Measurements from ENCODE around the gene AHNAK2. TPM values are rescaled to one million over a fixed set of nuclear protein-coding genes. Genes with fewer than 3 reads are reported as not detected.
"Not testable (repeated sequence)": the region's sequence is repeated elsewhere in the genome, so short reads cannot be mapped to it uniquely, and the experiment has no call there.

The AHNAK2 gene
- total RNA-seq, 1 donor from 2014 or later = 1.1 TPM

DNA sequence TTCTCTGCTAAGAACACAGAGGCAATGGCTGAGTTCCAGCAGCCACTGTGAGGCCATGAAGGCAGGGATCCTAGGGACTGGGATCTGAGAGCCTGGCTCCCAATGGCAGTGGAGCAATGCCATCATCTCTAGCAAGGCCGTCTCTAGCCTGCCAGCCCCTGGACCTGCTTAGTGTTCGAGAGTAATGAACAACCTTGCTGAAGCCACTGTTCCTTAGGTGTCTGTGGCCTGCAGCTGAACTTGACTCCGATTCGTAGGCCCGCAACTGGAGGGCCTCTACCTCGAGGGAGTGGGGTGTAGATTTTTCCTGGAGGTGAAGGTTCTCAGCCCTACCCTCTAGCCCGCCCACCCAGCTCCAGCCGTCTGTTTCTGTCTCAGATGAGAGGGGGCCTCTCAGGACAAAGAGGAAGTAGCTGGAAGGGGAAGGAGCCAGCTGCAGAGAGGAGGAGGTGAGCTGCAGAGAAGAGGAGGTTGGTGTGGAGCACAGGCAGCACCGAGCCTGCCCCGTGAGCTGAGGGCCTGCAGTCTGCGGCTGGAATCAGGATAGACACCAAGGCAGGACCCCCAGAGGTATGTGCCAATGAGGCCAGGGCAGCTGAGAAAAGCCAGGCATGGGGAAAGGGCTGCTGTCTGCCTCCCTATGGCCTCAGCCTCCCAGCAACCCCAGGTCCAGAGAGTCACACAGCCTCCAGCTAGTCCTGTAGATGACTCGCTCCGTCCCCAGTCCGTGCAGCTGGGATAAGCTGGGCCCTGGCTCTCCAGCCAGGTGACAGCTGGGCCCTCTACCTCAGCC is 53.6 kb downstream of the AHNAK2 start, which contains the start of gene PLD4:
Gene PLD4 (plus strand): TSS at position 459 of the 793 bp plus-strand sequence. CDS start 2,262 bp downstream, outside the sequence.
- peaks cover 3% of the 10 kb centered on the region for H3K36me3 Mint-ChIP-seq (ENCODE audit: insufficient read depth)
- peaks cover 5% of the 10 kb centered on the region for H3K27me3 Mint-ChIP-seq
- TF ChIP-seq, protein P1, sequence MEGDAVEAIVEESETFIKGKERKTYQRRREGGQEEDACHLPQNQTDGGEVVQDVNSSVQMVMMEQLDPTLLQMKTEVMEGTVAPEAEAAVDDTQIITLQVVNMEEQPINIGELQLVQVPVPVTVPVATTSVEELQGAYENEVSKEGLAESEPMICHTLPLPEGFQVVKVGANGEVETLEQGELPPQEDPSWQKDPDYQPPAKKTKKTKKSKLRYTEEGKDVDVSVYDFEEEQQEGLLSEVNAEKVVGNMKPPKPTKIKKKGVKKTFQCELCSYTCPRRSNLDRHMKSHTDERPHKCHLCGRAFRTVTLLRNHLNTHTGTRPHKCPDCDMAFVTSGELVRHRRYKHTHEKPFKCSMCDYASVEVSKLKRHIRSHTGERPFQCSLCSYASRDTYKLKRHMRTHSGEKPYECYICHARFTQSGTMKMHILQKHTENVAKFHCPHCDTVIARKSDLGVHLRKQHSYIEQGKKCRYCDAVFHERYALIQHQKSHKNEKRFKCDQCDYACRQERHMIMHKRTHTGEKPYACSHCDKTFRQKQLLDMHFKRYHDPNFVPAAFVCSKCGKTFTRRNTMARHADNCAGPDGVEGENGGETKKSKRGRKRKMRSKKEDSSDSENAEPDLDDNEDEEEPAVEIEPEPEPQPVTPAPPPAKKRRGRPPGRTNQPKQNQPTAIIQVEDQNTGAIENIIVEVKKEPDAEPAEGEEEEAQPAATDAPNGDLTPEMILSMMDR (IDR thresholded peaks at IDR 0.05; ENCODE audit: unreplicated experiment) = no peak
- no peaks in the 10 kb centered on the region for H3K4me1 Mint-ChIP-seq (ENCODE audit: low read depth)
- H3K27ac Mint-ChIP-seq = no peak within 1 kb of the TSS
- H3K4me3 Mint-ChIP-seq (ENCODE audit: low read depth) = no peak within 1 kb of the TSS
- DNase-seq (ENCODE audit: low spot score, unreplicated experiment) = no peak
- H3K9me3 Mint-ChIP-seq (ENCODE audit: low read depth) = peaks cover 7% of the 10 kb centered on the region

DNA sequence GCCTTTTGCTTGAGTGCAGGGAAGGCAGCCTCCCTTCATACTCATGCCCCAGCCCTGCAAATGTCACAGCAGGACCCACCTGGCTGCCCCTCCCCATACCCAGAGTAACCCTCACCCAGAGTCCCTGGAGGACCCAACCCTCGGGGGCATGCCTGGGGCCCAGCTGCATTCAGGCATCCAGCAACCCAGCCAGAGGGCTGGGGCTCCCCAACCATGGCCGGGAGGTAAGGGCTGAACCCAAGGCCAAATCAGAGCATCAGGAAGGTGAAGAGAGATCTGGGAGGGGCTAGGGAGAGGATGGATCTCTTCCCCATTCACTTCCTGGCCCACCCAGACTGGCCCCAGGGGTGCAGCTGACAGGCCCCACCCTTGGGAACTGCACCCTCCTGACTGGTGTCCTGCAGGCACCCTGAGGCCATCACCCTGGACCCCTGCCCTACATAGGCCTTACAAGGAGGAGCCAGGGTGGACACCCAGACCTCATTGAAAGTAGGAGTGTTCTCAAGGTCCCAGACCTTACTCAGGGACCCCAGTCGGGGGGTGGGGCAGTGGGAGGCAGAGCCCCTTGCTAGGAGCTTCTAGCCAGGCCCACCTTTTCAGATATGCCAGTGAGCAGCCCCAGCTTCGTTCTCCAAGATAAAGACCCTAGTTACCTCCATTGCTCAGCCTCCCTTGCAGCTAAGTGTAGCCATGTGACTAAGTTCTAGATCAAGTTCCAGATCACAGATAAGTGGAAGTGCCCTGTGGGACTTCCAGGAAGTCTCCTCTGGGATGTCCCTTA is 54.3 kb downstream of the AHNAK2 start:
- H3K4me3 Mint-ChIP-seq (ENCODE audit: low read depth) = no peak overlapping the region
- TF ChIP-seq, protein P1 (IDR thresholded peaks at IDR 0.05; ENCODE audit: unreplicated experiment) = no peak
- peaks cover 1% of the 10 kb centered on the region for H3K4me1 Mint-ChIP-seq (ENCODE audit: low read depth)
- no peak for DNase-seq (ENCODE audit: low spot score, unreplicated experiment)
- H3K36me3 Mint-ChIP-seq (ENCODE audit: insufficient read depth) = peaks cover 3% of the 10 kb centered on the region
- peaks cover 7% of the 10 kb centered on the region for H3K9me3 Mint-ChIP-seq (ENCODE audit: low read depth)
- no peak overlapping the region for H3K27ac Mint-ChIP-seq
- no peaks in the 10 kb centered on the region for H3K27me3 Mint-ChIP-seq

DNA sequence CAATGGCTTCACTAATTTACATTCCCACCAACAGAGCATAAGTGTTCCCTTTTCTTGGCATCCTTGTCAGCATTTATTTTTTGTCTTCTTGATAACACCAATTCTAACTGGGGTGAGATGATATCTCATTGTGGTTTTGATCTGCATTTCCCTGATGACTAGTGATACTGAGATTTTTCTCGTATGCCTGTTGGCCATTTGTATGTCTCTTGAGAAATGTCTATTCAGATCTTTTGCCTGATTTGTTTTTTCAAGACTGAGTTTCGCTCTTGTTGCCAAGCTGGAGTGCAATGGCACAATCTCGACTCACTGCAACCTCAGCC is 58.2 kb downstream of the AHNAK2 start:
- no peak for DNase-seq (ENCODE audit: low spot score, unreplicated experiment)
- TF ChIP-seq, protein P1 (IDR thresholded peaks at IDR 0.05; ENCODE audit: unreplicated experiment) = no peak
- no peak overlapping the region for H3K4me3 Mint-ChIP-seq (ENCODE audit: low read depth)
- peaks cover 1% of the 10 kb centered on the region for H3K4me1 Mint-ChIP-seq (ENCODE audit: low read depth)
- peaks cover 16% of the 10 kb centered on the region for H3K27me3 Mint-ChIP-seq
- H3K9me3 Mint-ChIP-seq (ENCODE audit: low read depth) = peaks cover 7% of the 10 kb centered on the region
- peaks cover 3% of the 10 kb centered on the region for H3K36me3 Mint-ChIP-seq (ENCODE audit: insufficient read depth)
- H3K27ac Mint-ChIP-seq = no peak overlapping the region

DNA sequence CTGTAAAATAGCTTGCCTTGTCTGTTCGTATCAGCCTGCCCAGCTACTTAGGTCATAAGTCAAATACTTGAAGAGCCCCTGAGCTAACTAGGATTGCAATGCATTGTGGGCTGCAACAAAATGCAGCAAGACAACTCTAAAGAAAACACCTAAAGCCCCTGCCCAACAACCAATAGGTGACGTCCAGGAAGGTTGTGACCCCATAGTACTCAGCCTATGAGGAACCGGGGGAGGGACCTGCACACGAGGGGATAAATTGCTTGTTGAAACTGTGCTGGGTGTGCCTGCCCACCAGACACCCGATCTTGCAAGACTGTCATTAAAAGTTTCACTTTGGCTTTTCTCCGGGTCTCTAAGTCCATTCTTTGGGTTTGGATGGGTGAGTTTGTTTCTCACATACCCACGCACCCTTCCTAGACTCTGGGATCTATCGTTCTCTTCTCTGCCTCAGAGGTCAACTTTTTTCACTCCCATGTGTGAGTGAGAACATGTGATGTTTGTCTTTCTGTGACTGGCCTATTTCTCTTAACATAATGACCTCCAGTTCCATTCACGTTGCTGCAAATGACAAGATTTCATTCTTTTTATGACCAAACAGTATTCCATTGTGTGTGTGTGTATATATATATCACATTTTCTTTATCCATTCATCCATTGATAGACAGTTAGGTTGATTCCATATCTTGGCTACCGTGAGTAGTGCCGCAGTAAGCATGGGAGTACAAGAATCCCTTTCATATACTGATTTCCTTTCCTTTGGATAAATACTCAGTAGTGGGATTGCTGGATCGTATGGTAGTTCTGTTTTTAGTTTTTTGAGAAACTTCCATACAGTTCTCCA is 58.8 kb downstream of the AHNAK2 start:
- not testable (repeated sequence) for H3K27ac Mint-ChIP-seq; DNase-seq (ENCODE audit: low spot score, unreplicated experiment); H3K4me1 Mint-ChIP-seq (ENCODE audit: low read depth); H3K4me3 Mint-ChIP-seq (ENCODE audit: low read depth); H3K9me3 Mint-ChIP-seq (ENCODE audit: low read depth); H3K36me3 Mint-ChIP-seq (ENCODE audit: insufficient read depth)
- H3K27me3 Mint-ChIP-seq = peaks cover 22% of the 10 kb centered on the region

DNA sequence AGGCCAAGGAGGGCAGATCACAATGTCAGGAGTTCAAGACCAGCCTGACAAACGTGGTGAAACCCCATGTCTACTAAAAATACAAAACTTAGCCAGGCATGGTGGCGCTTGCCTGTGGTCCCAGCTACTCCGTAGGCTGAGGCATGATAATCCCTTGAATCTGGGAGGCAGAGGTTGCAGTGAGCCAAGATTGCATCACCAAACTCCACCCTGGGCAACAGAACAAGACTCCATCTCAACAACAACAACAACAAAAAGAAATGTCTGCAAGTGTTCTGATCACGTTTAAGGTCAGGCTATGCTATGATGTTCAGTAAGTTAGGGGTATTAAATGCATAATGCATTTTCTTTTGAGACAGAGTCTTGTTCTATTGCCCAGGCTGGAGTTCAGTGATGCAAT is 60.2 kb downstream of the AHNAK2 start:
- Mint-ChIP-seq H3K4me1 (ENCODE audit: low read depth) (peaks cover 1% of the 10 kb centered on the region), H3K9me3 (ENCODE audit: low read depth) (peaks cover 7% of the 10 kb centered on the region), H3K36me3 (ENCODE audit: insufficient read depth) (peaks cover 3% of the 10 kb centered on the region), H3K4me3 (ENCODE audit: low read depth) (no peak overlapping the region), H3K27ac (no peak overlapping the region), H3K27me3 (peaks cover 31% of the 10 kb centered on the region)
- TF ChIP-seq, protein P1 (IDR thresholded peaks at IDR 0.05; ENCODE audit: unreplicated experiment) = no peak
- DNase-seq (ENCODE audit: low spot score, unreplicated experiment) = no peak

Data from progenitor cell of endocrine pancreas (in vitro differentiated cells).